ENCODE results near the gene ANXA6. TPM values are rescaled to one million over a fixed set of nuclear protein-coding genes. Genes with fewer than 3 reads are reported as not detected.

ANXA6 gene
- total RNA-seq, 6 experiments from 2014 or later: 507 to 578 (median 546) TPM

GRCh38 chr5:151053796-151054462 lies 103.7 kb downstream of the ANXA6 start:
- H3K9me3 Mint-ChIP-seq: no peaks in the 10 kb centered on the region
- no peak for DNase-seq
- no peak for TF ChIP-seq CTCF (IDR thresholded peaks at IDR 0.05)
- peaks cover 14% of the 10 kb centered on the region for H3K36me3 Mint-ChIP-seq (ENCODE audit: low read depth)
- peak overlapping the region; percentile 58; the same call in 1 of the 2 replicates for H3K27ac Mint-ChIP-seq
- H3K27me3 Mint-ChIP-seq (ENCODE audit: insufficient read depth): no peaks in the 10 kb centered on the region; the same call in 1 of the 2 replicates
- peaks cover 33% of the 10 kb centered on the region for H3K4me1 Mint-ChIP-seq (ENCODE audit: low read depth)
- H3K4me3 Mint-ChIP-seq: no peak overlapping the region

- Mint-ChIP-seq H3K27ac (no peak overlapping the region), H3K9me3 (no peaks in the 10 kb centered on the region), H3K4me3 (no peak overlapping the region), H3K36me3 (ENCODE audit: low read depth) (peaks cover 15% of the 10 kb centered on the region), H3K4me1 (ENCODE audit: low read depth) (peaks cover 28% of the 10 kb centered on the region), H3K27me3 (ENCODE audit: insufficient read depth) (no peaks in the 10 kb centered on the region)
- DNase-seq: no peak
- no peak for TF ChIP-seq CTCF (IDR thresholded peaks at IDR 0.05)
These were observed 104.7 kb downstream of the ANXA6 start for GRCh38 chr5:151052836-151053235.

- Mint-ChIP-seq H3K36me3 (ENCODE audit: low read depth) (peaks cover 12% of the 10 kb centered on the region), H3K9me3 (no peaks in the 10 kb centered on the region), H3K4me1 (ENCODE audit: low read depth) (peaks cover 26% of the 10 kb centered on the region), H3K27ac (peak overlapping the region; percentile 39; the same call in 1 of the 2 replicates), H3K27me3 (ENCODE audit: insufficient read depth) (no peaks in the 10 kb centered on the region), H3K4me3 (no peak overlapping the region)
- peak; percentile 48 for TF ChIP-seq CTCF (IDR thresholded peaks at IDR 0.05)
- DNase-seq: no peak
These were observed 105.5 kb downstream of the ANXA6 start for GRCh38 chr5:151051931-151052608.

GRCh38 chr5:151051066-151051930 lies 106.3 kb downstream of the ANXA6 start:
- Mint-ChIP-seq H3K27me3 (ENCODE audit: insufficient read depth) (no peaks in the 10 kb centered on the region), H3K9me3 (no peaks in the 10 kb centered on the region), H3K4me1 (ENCODE audit: low read depth) (peaks cover 24% of the 10 kb centered on the region), H3K4me3 (no peak overlapping the region), H3K36me3 (ENCODE audit: low read depth) (peaks cover 10% of the 10 kb centered on the region), H3K27ac (peak overlapping the region; percentile 39)
- peak; percentile 69 for DNase-seq
- peak; percentile 94 for TF ChIP-seq CTCF (IDR thresholded peaks at IDR 0.05)

Other genes with a start within 250 kb of the ANXA6 start
- 1 to 10 TPM in 1 of 6 experiments, under 1 TPM in 5; 0.66 to 1.2 (median 0.77) TPM for gene GPX3, start 137.2 kb downstream of the ANXA6 start, total RNA-seq (2021; fragmentation: NEBNext Ultra II Directional; extraction: Animal tissue kit (Norgen Biotek cat#: 25700))
- gene TNIP1, start 76.7 kb downstream of the ANXA6 start, total RNA-seq (2021; fragmentation: NEBNext Ultra II Directional; extraction: Animal tissue kit (Norgen Biotek cat#: 25700)): 100 to 1,000 TPM in 1 of 6 experiments, 10 to 100 TPM in 5; 81.5 to 105 (median 89.5) TPM
- gene CCDC69, start 66.3 kb upstream of the ANXA6 start, total RNA-seq (2021; fragmentation: NEBNext Ultra II Directional; extraction: Animal tissue kit (Norgen Biotek cat#: 25700)): 1 to 10 TPM in 1 of 6 experiments, under 1 TPM in 5; 0.43 to 1.1 (median 0.71) TPM
- 10 to 100 TPM; 26.0 to 34.8 (median 28.5) TPM for gene GM2A, start 95.4 kb upstream of the ANXA6 start, total RNA-seq (2021; fragmentation: NEBNext Ultra II Directional; extraction: Animal tissue kit (Norgen Biotek cat#: 25700))
- not detected for gene SLC36A3, start 146.0 kb upstream of the ANXA6 start, total RNA-seq (2021; fragmentation: NEBNext Ultra II Directional; extraction: Animal tissue kit (Norgen Biotek cat#: 25700))
- gene SLC36A2, start 189.8 kb upstream of the ANXA6 start, total RNA-seq (2021; fragmentation: NEBNext Ultra II Directional; extraction: Animal tissue kit (Norgen Biotek cat#: 25700)): not detected